GM12878 (cell line): ENCODE results near the gene PDGFD. TPM values are rescaled to one million over a fixed set of nuclear protein-coding genes. Genes with fewer than 3 reads are reported as not detected.

ENCODE experiments used
- ATAC-seq: fragments of 200-7000 bp; cut with Tn5 transposase; 3 replicates; pipeline ENCODE4 v1.9.1; 2020; ENCODE audit warnings: mild to moderate bottlenecking, moderate library complexity
- BruUV-seq: library from RNA; stranded (reverse); fragments of 400-500 nt; replicated peaks from 2 replicates; lab custom pipeline; 2021; lab: Mats Ljungman, UMichigan
- CTCF ChIA-PET: fragments of 300-600 bp; sonication (Branson Sonifier 250); formaldehyde crosslinking; extraction: SDS; loops from one replicate; lab custom pipeline; 2021; ENCODE audit warnings: inconsistent platforms; lab: Yijun Ruan, JAX
- POLR2A ChIA-PET: fragments of 350-600 bp; formaldehyde crosslinking; extraction: SDS; loops from one replicate; lab custom pipeline; 2021; ENCODE audit warnings: inconsistent platforms; lab: Charles Lee
- RAD21 ChIA-PET: fragments of 300-600 bp; sonication (Branson Sonifier 250); formaldehyde crosslinking; loops from one replicate; lab custom pipeline; 2023; ENCODE audit warnings: antibody characterized with exemption; ENCODE audit not compliant: unreplicated experiment; lab: Charles Lee
- SMC1A ChIA-PET: fragments of 300-600 bp; sonication (Branson Sonifier 250); formaldehyde crosslinking; loops from one replicate; lab custom pipeline; 2023; ENCODE audit not compliant: unreplicated experiment, uncharacterized antibody; lab: Charles Lee
- DNase-seq: peaks from one replicate; pipeline ENCODE4 v3.0.0-alpha.2; 2011; ENCODE audit warnings: low read depth, low spot score
- FAIRE-seq: peaks from 3 replicates; lab custom pipeline; 2011; peaks lifted over from hg19 to GRCh38; lab: Jason Lieb, UNC
- H2AFZ ChIP-seq: 2 replicates; pipeline ENCODE4 v1.6.0; 2011; ENCODE audit warnings: low read depth, low read length, control low read depth; ENCODE audit not compliant: control insufficient read depth
- H3K27ac ChIP-seq: 2 replicates; pipeline ENCODE4 v1.5.1; 2011; ENCODE audit warnings: control low read depth; ENCODE audit not compliant: control insufficient read depth, insufficient read depth
- H3K27me3 ChIP-seq, 2 experiments: replicated peaks in 1 of 2; 2 replicates each; pipeline versions ENCODE4 v1.6.0 to v1.6.1; 2011; ENCODE audit warnings: low read length in 1 of 2; ENCODE audit not compliant: control insufficient read depth in 2 of 2, insufficient read depth in 2 of 2
- H3K36me3 ChIP-seq, 2 experiments: 2 replicates each; pipeline ENCODE4 v1.5.1; 2011; ENCODE audit warnings: low read length in 1 of 2; ENCODE audit not compliant: control insufficient read depth in 2 of 2, insufficient read depth in 2 of 2
- H3K4me1 ChIP-seq: 2 replicates; pipeline ENCODE4 v1.6.1; 2011; ENCODE audit warnings: mild to moderate bottlenecking, low read length, moderate library complexity, mixed read lengths; ENCODE audit not compliant: control insufficient read depth, insufficient read depth
- H3K4me2 ChIP-seq: 2 replicates; pipeline ENCODE4 v1.6.0; 2011; ENCODE audit warnings: control low read depth; ENCODE audit not compliant: control insufficient read depth, insufficient read depth
- H3K4me3 ChIP-seq: fragments of 200-600 bp; sonication (generic); 2 replicates; pipeline ENCODE4 v1.5.1; 2016
- H3K79me2 ChIP-seq: 2 replicates; pipeline ENCODE4 v1.6.0; 2011; ENCODE audit warnings: low read length; ENCODE audit not compliant: control insufficient read depth, insufficient read depth
- H3K9ac ChIP-seq: 2 replicates; pipeline ENCODE4 v1.8.0; 2011; ENCODE audit warnings: low read length, control low read depth, mixed read lengths; ENCODE audit not compliant: control insufficient read depth, insufficient read depth
- H3K9me3 ChIP-seq: replicated peaks from 3 replicates; pipeline ENCODE4 v1.5.1; 2011; ENCODE audit warnings: mild to moderate bottlenecking, low read length; ENCODE audit not compliant: control insufficient read depth, insufficient read depth
- H4K20me1 ChIP-seq: 2 replicates; pipeline ENCODE4 v1.6.0; 2011; ENCODE audit not compliant: control insufficient read depth, insufficient read depth
- BRCA1 ChIP-seq: IDR thresholded peaks from 2 replicates; pipeline ENCODE4 v1.6.1; 2011; ENCODE audit warnings: low read depth, low read length, improper control_type of control experiment
- CREM ChIP-seq: IDR thresholded peaks from 2 replicates; pipeline ENCODE4 v1.6.1; 2014; ENCODE audit warnings: antibody characterized with exemption, low read depth
- IKZF1 ChIP-seq: fragments of 450-650 bp; conservative IDR thresholded peaks from 2 replicates; pipeline ENCODE4 v1.6.1; 2017; ENCODE audit warnings: antibody characterized with exemption, mild to moderate bottlenecking
- NR2F1 ChIP-seq: fragments of 450-650 bp; conservative IDR thresholded peaks from 2 replicates; pipeline ENCODE4 v1.6.1; 2017; ENCODE audit warnings: mild to moderate bottlenecking
- PML ChIP-seq: IDR thresholded peaks from 2 replicates; pipeline ENCODE4 v1.6.1; 2012; ENCODE audit warnings: low read length, inconsistent platforms
- SIX5 ChIP-seq: IDR thresholded peaks from 2 replicates; pipeline ENCODE4 v1.6.1; 2011; ENCODE audit warnings: mild to moderate bottlenecking, low read depth, low read length, moderate library complexity; ENCODE audit not compliant: severe bottlenecking
- ZBED1 ChIP-seq: IDR thresholded peaks from 2 replicates; pipeline ENCODE4 v1.6.1; 2016; ENCODE audit warnings: borderline replicate concordance
- WGBS: methylation state at CpG from one replicate; pipeline ENCODE4 v1.1.6; 2016; ENCODE audit warnings: low lambda C conversion rate; ENCODE audit not compliant: insufficient replicate concordance, insufficient coverage; ENCODE audit errors: missing lambda C conversion rate; 5-methylcytosine and 5-hydroxymethylcytosine counted together
- in situ Hi-C: fragments of 300-500 bp; cut with MboI; formaldehyde crosslinking; loops from 9 replicates; pipeline ENCODE4 v1.14.3; 2018; ENCODE audit warnings: mixed read lengths
- intact Hi-C: fragments of 100-400 bp; cut with micrococcal nuclease; formaldehyde crosslinking; loops from one replicate; pipeline ENCODE4 v1.14.2; 2022; ENCODE audit not compliant: unreplicated experiment
- polyA plus RNA-seq, 11 experiments: library from polyadenylated mRNA; depleted of rRNA in 4 of 11; unstranded in 6 of 11; stranded (reverse) in 5 of 11; fragments of >200 nt; fragmentation: Nextera tagmentation in 4 of 11; fragmentation: Illumina TruSeq in 1 of 11; extraction: Ambion mirVana in 4 of 11; extraction: Trizol in 1 of 11; gene quantifications; 1 replicate in 1 of 11; 2 replicates in 10 of 11; pipeline versions ENCODE4 v1.2.1 to v1.2.3, GENCODE V29; 2011 to 2016; ENCODE audit warnings: inconsistent platforms in 2 of 11, missing spikeins in 2 of 11, low read depth in 1 of 11
- total RNA-seq, 4 experiments: library from RNA; depleted of rRNA in 3 of 4; stranded (reverse); fragments of >200 nt in 3 of 4; fragmentation: Illumina TruSeq in 1 of 4; extraction: Trizol in 1 of 4; gene quantifications; 2 replicates each; pipeline versions ENCODE4 v1.2.1 to v1.2.3, GENCODE V29; 2013 to 2021
- TF ChIP-seq, protein P1 (sequence below): fragments of 450-650 bp; IDR thresholded peaks from 2 replicates; pipeline ENCODE4 v1.6.1; 2017; ENCODE audit warnings: low read depth, mild to moderate bottlenecking, moderate library complexity
- TF ChIP-seq, protein P2 (sequence below): IDR thresholded peaks from 2 replicates; pipeline ENCODE4 v1.6.1; 2011; ENCODE audit warnings: mild to moderate bottlenecking, low read depth, low read length, moderate library complexity; ENCODE audit not compliant: insufficient replicate concordance
- TF ChIP-seq, protein P3 (sequence below): IDR thresholded peaks from 2 replicates; pipeline ENCODE4 v1.6.1; 2012; ENCODE audit warnings: improper control_type of control experiment, low read depth, low read length; ENCODE audit not compliant: insufficient replicate concordance
- TF ChIP-seq, protein P4 (sequence below): IDR thresholded peaks from 2 replicates; pipeline ENCODE4 v1.6.1; 2011; ENCODE audit warnings: borderline replicate concordance, low read depth, mild to moderate bottlenecking, moderate library complexity, mixed read lengths, low read length; ENCODE audit not compliant: insufficient read depth; ENCODE audit errors: extremely low read length

The PDGFD gene
- total and polyA plus RNA-seq, 10 of the 15 experiments (the other 5 are each of a cell fraction or from before 2014, with no cell fraction given), result 0.05 to 0.13 TPM; not detected in 8

DNA sequence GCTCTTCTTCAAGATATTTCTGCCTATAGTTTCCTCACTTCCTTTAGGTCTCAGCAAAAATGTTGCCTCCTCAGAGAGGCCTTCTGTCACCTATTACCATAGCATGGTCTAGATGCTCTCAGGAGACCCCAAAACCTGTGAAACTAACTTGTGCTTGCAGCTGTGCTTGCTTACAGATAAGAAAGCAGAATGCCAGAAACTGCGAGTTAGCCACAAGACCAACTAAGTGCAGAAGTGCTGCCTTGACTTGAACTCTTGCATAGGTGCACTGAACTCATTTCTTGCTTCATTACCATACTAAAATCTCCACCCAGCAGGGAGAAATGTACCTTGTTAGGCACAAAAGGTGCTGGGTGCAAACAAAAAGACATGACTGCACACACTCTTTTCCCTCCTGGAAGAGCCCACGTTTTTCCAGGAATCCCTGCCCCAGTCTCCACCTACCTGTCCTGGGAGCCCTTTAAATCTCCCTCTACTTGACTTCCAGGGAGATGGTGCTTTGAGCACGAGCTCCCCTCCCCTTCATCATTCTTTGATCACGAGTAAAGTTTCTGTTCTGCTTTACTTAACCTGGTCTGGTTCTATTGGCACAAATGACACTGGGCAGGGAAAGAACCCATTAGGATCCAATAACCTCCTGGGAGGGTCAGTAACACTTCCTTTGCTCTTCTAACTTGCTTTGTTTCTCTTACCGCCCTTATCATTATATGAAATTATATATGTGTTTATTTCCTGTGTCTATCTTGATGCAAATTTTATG is 265.2 kb downstream of the PDGFD start (continued):
- TF ChIP-seq, protein P1, sequence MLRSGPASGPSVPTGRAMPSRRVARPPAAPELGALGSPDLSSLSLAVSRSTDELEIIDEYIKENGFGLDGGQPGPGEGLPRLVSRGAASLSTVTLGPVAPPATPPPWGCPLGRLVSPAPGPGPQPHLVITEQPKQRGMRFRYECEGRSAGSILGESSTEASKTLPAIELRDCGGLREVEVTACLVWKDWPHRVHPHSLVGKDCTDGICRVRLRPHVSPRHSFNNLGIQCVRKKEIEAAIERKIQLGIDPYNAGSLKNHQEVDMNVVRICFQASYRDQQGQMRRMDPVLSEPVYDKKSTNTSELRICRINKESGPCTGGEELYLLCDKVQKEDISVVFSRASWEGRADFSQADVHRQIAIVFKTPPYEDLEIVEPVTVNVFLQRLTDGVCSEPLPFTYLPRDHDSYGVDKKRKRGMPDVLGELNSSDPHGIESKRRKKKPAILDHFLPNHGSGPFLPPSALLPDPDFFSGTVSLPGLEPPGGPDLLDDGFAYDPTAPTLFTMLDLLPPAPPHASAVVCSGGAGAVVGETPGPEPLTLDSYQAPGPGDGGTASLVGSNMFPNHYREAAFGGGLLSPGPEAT, result peak; percentile 52; the same call in 1 of the 2 replicates
- TF ChIP-seq BRCA1 (no peak), IKZF1 (peak; percentile 59), NR2F1 (peak; percentile 47; the same call in 1 of the 2 replicates)

DNA sequence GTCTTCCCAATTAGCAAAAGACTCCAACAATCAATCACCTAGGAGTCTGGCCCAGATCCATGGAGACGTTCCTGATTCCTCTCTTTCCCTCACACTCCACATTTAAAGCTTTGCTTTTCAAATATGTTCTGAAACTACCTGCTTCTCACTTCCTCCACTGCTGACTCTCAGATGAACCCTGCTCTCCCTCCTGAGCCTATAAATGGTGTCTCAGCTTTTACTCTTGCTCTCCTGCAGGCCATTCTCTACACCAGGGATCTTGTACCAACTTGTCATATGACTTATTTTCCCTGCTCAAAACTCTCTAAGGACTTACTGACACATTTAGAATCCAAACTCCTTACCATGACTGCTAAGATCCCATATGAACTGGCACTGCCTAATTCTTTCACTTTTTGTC is 265.9 kb downstream of the PDGFD start:
- peak overlapping the region; percentile 66; the same call in 1 of the 2 replicates for H3K4me3 ChIP-seq
- H3K27ac ChIP-seq, result peak overlapping the region; percentile 73
- no TSS peak for BruUV-seq
- POLR2A ChIA-PET, result interaction anchor here (0.7 kb wide), 1 partner anchor 1737 kb away, joined by 3 read pairs; no protein-coding TSS in a partner anchor
- no peaks in the 10 kb centered on the region for H3K36me3 ChIP-seq
- H3K4me1 ChIP-seq, result peaks cover 37% of the 10 kb centered on the region
- RAD21 ChIA-PET, result interaction anchor here (0.7 to 2.7 kb wide), 4 partner anchors 10 to 61 kb away, joined by 3 to 10 read pairs (median 5); no protein-coding TSS in a partner anchor
- SMC1A ChIA-PET, result interaction anchor here (0.7 to 4.0 kb wide), 6 partner anchors 10 to 60 kb away, joined by 4 to 15 read pairs (median 6); no protein-coding TSS in a partner anchor
- peak; percentile 31 for FAIRE-seq
- WGBS, result 0% methylated on average over 1 of the region's 1 CpG
- in situ Hi-C loops (no loop called here), intact Hi-C loops (loop anchor here (2.0 kb wide), 1 partner anchor 29 kb away; no protein-coding TSS in a partner anchor)
- DNase-seq, result peak; percentile 40
- no peak overlapping the region for H3K9ac ChIP-seq
- H3K79me2 ChIP-seq, result no peaks in the 10 kb centered on the region
- no peaks in the 10 kb centered on the region for H3K27me3 ChIP-seq
- CTCF ChIA-PET, result interaction anchor here (0.9 to 1.3 kb wide), 2 partner anchors 11 to 61 kb away, joined by 3 to 4 read pairs; no protein-coding TSS in a partner anchor
- peak overlapping the region; percentile 58 for H3K4me2 ChIP-seq
- ATAC-seq, result peak; percentile 86
- H2AFZ ChIP-seq, result no peak overlapping the region
- H4K20me1 ChIP-seq, result no peaks in the 10 kb centered on the region
- H3K9me3 ChIP-seq, result no peaks in the 10 kb centered on the region
- TF ChIP-seq, protein P2, sequence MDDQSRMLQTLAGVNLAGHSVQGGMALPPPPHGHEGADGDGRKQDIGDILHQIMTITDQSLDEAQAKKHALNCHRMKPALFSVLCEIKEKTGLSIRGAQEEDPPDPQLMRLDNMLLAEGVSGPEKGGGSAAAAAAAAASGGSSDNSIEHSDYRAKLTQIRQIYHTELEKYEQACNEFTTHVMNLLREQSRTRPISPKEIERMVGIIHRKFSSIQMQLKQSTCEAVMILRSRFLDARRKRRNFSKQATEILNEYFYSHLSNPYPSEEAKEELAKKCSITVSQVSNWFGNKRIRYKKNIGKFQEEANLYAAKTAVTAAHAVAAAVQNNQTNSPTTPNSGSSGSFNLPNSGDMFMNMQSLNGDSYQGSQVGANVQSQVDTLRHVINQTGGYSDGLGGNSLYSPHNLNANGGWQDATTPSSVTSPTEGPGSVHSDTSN, result no peak
- TF ChIP-seq, protein P3, sequence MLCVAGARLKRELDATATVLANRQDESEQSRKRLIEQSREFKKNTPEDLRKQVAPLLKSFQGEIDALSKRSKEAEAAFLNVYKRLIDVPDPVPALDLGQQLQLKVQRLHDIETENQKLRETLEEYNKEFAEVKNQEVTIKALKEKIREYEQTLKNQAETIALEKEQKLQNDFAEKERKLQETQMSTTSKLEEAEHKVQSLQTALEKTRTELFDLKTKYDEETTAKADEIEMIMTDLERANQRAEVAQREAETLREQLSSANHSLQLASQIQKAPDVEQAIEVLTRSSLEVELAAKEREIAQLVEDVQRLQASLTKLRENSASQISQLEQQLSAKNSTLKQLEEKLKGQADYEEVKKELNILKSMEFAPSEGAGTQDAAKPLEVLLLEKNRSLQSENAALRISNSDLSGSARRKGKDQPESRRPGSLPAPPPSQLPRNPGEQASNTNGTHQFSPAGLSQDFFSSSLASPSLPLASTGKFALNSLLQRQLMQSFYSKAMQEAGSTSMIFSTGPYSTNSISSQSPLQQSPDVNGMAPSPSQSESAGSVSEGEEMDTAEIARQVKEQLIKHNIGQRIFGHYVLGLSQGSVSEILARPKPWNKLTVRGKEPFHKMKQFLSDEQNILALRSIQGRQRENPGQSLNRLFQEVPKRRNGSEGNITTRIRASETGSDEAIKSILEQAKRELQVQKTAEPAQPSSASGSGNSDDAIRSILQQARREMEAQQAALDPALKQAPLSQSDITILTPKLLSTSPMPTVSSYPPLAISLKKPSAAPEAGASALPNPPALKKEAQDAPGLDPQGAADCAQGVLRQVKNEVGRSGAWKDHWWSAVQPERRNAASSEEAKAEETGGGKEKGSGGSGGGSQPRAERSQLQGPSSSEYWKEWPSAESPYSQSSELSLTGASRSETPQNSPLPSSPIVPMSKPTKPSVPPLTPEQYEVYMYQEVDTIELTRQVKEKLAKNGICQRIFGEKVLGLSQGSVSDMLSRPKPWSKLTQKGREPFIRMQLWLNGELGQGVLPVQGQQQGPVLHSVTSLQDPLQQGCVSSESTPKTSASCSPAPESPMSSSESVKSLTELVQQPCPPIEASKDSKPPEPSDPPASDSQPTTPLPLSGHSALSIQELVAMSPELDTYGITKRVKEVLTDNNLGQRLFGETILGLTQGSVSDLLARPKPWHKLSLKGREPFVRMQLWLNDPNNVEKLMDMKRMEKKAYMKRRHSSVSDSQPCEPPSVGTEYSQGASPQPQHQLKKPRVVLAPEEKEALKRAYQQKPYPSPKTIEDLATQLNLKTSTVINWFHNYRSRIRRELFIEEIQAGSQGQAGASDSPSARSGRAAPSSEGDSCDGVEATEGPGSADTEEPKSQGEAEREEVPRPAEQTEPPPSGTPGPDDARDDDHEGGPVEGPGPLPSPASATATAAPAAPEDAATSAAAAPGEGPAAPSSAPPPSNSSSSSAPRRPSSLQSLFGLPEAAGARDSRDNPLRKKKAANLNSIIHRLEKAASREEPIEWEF, result no peak
- no peak for TF ChIP-seq CREM
- TF ChIP-seq, protein P4, sequence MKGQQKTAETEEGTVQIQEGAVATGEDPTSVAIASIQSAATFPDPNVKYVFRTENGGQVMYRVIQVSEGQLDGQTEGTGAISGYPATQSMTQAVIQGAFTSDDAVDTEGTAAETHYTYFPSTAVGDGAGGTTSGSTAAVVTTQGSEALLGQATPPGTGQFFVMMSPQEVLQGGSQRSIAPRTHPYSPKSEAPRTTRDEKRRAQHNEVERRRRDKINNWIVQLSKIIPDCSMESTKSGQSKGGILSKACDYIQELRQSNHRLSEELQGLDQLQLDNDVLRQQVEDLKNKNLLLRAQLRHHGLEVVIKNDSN, result no peak
- no peak for TF ChIP-seq PML
- no peak for TF ChIP-seq ZBED1
- no peak for TF ChIP-seq SIX5
- TF ChIP-seq BRCA1, result no peak
